HG03280 (cell line): ENCODE data around the gene SYT9.
A peak's percentile ranks its signal among the peaks of the same experiment; 100 is the strongest.

Experiments used
- ATAC-seq: cut with Tn5 transposase; IDR thresholded peaks from one replicate; pipeline ENCODE4 v1.9.1; 2021; ENCODE audit warnings: mild to moderate bottlenecking, moderate library complexity; ENCODE audit not compliant: unreplicated experiment

Gene SYT9

GRCh38 chr11:7457211-7457610 lies 205.5 kb downstream of the SYT9 start:
- no peak for ATAC-seq

DNA sequence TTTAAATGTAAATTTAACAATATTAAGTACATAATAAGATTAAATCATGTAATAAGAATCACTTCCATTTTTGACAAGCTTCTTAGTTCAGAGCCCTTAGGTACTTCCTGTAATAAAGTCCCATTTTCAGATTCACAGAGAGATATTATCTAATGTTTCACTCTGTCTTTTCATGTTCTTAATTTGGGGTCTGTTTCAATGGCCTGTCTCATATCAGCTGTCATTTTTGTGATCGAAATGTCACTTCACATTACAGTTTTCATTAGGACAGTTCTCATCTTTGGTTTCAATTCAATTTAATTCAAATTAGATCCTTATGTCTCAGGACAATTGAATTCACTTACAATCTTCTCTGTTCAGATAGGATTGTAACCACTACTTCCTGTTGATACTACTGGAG lies 211.0 kb downstream of the SYT9 start:
- no peak for ATAC-seq

- ATAC-seq, result peak; percentile 62
These were observed 215.9 kb downstream of the SYT9 start for GRCh38 chr11:7467652-7468051.

DNA sequence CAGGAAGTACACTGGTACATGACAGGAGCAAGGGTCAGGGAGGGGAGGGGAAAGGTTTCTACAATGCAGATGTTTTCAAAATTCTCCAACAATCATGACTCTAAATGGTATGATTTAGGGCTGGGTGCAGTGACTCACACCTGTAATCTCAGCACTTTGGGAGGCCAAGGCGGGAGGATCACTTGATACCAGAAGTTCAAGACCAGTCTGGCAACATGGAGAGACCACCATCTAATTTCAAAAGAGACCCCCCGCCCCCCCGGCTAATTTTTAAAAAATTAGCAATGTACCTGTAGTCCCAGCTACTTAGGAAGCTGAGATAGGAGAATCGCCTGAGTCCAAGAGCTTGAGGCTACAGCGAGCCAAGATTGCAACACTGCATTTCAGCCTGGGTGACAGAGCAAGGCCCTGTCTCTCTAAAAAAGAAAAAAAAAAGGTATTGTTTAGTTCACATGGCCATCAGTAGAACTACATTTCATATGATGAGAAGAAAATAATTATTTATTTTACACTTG lies 217.7 kb downstream of the SYT9 start:
- ATAC-seq, result no peak

GRCh38 chr11:7471071-7471470 lies 219.4 kb downstream of the SYT9 start:
- no peak for ATAC-seq

DNA sequence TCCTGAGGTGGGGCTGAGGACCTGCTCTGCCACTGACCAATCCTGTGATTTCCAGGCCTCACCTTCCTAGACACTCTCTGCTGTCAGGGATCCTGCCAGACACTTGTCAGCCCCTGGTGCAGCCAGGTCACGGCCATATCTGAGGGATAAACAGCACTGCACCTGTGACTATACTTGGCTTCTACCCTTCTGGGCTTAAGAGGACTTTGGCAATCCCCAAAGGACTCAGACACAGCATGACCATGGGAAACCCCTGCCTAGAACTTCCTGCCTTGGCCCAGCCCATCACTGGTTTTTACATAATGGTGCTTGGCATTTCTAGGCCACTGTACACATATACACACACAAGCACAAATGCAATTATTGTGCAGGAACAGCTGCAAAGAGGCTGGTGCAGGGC lies 222.0 kb downstream of the SYT9 start:
- no peak for ATAC-seq

DNA sequence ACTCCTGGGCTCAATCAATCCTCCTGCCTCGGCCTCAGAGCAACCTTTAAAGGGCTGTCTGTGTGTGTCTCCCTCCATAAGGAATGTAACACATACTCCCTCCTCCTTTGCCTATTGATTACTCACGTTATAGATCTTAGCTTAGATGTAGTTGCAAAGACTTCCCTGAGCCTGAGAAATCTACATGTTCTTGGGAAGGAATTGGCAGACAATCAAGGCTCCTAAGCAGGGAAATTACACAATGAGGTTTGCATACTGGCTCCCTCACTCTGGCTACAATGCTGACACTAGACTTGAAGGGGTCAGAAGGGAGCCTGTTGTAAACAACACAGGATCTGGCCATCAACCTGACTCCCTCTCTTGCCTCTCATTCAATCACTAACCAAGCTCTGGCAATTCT lies 228.4 kb downstream of the SYT9 start:
- ATAC-seq, result no peak

DNA sequence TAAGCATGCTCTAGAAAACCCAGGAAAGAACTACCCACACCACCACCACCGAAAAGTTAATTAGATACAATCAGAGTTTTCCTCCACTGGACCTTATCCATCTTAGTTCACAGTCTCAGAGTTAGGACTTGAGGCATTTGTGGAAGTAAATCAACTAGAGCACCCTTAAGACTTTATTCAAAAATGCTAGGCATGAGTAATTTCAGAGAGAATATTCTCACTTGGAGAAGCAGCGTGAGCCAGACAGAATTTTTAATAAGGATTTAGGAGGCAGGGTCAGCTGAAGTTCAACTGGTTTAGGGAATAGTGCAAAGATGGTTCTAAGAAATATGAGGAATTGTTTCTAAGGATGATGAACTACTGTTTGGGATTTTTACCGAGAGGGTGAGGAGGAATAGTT lies 232.4 kb downstream of the SYT9 start:
- ATAC-seq, result no peak

DNA sequence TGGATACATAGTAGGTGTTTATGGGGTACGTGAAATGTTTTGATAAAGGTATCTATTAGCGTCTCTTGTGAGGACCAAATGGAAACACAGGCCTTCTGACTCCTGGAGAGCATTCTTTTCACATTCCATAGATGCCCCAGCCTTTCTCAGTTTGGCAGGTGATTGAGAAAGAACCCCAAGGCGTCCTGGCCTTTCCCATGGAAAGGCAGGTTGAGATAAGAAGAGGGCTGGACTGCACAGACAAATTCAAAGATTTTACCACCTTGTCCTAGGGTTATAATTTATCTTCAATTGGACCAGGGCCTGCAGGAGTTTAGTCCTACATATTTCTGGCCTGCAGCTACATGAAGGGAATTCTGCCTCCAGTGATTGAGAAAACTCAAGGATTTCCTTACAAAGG lies 232.9 kb downstream of the SYT9 start:
- ATAC-seq, result no peak

DNA sequence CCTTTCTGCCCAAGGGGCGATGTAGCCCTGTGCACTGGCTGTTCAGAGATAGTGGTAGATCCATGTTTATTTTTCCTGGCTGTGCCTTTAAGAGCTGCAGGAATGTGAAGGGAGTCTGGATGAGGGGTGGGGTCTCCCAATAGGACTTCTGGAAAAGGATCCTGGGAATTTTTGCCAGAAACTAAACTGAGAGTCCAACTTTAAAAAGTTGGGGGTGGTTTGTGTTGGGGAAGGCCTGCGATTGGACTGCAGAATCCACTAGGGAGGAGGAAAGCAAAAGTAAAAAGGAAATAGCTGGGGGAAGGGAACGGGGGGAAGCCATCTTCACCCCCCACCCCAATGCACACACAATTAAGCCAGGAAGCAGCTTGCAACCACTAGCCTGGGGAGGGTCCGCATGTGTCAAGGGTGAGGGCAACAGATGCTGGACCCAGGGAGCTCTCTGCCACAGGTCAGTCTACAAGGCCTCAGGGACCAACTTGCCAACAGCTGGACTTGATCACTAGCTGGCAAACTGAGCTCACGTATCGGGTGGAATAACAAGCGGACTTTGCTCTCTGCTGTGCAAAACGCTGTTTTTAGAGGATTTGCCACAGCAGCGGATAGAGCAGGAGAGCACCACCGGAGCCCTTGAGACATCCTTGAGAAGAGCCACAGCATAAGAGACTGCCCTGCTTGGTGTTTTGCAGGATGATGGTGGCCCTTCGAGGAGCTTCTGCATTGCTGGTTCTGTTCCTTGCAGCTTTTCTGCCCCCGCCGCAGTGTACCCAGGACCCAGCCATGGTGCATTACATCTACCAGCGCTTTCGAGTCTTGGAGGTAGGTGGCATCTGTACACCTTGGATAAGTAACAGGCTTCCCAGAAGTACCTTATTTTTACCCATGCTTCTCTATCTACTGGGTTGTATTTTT lies 233.7 kb downstream of the SYT9 start, which contains the start of gene OLFML1:
Gene OLFML1, plus strand, starts transcription at position 321 of the 912 bp plus-strand sequence. Its CDS starts 370 bp downstream, at position 691.
- no peak for ATAC-seq

- ATAC-seq, result no peak
These were observed 234.5 kb downstream of the SYT9 start for GRCh38 chr11:7486098-7486780.

GRCh38 chr11:7486781-7487140 lies 235.1 kb downstream of the SYT9 start:
- no peak for ATAC-seq

GRCh38 chr11:7487360-7487759 lies 235.7 kb downstream of the SYT9 start:
- no peak for ATAC-seq

DNA sequence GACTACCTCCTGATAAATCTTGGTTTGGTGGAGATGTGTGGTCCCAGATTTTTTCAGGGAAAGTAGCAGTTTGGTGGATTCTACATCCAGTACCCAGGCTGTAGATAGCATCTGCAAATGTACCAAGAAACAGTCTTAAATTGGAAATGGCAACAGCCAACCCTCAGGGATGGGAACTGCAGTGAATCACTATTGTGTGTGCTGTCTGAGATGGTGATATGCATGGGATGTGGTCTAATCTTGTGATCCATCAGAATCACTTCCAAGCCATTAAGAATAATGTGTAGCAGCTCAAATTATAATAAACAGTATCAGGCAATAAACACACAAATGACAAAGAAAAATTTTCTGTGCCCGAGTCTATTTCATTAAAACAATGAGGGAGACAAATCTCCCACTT lies 237.0 kb downstream of the SYT9 start:
- no peak for ATAC-seq

- ATAC-seq, result no peak
These were observed 237.7 kb downstream of the SYT9 start for GRCh38 chr11:7489376-7489775.

DNA sequence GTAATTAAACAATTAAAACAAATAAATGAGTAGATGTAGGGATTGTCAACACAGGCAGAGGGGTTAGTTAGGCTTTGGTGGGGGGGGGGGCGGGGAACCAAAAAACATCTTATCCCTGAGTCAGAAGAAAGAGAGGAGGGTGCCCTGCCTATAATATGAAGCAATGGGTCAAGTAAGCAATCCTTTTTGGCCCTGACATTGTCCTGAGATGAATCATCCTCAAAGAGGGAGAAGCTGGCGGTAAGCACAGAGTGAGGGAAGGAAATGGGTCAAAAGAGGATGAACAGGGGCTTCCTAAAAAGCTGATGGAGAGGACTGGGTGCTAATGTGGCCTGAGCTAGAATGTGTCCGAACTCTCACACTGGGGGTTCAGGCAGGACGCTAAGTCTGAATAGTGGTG lies 238.3 kb downstream of the SYT9 start:
- no peak for ATAC-seq

DNA sequence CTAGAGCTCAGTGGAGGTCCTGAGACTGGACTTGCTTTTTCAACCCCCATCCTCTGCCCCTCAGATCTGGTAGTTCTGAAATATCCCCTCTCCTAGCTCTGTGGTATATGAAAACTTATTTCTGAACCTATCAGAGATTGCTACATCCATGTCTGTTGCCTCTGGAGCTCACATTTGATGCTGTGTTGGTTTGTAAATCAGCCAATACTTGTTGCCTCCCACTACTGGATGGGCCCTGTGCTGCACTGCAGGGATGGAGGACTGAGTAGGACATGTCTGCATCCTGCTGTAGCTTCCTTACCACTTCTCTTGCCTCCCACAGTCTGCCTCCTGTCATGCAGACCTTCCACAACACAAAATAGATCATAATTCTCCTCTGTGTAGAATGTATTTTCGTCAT lies 238.8 kb downstream of the SYT9 start:
- no peak for ATAC-seq

- ATAC-seq, result no peak
These were observed 240.5 kb downstream of the SYT9 start for GRCh38 chr11:7492253-7492652.

DNA sequence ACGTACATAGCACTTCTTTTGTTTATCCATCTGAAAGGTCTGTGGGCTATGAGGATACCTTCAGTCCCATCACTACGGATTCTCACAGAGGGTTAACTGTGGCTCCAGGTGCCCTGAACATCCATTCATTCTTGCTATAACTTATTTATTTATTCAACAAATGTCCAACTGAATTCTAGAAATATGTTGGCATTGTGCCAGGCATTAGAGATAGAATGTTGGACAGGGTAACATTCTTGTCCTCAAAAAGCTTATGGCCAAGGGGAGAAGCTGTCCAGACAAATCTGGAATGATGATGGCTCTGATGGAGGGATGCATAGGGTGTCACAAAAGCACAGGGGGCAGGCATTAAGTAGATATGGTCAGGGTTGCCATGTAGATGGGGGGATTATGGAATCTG lies 242.0 kb downstream of the SYT9 start:
- ATAC-seq, result no peak

DNA sequence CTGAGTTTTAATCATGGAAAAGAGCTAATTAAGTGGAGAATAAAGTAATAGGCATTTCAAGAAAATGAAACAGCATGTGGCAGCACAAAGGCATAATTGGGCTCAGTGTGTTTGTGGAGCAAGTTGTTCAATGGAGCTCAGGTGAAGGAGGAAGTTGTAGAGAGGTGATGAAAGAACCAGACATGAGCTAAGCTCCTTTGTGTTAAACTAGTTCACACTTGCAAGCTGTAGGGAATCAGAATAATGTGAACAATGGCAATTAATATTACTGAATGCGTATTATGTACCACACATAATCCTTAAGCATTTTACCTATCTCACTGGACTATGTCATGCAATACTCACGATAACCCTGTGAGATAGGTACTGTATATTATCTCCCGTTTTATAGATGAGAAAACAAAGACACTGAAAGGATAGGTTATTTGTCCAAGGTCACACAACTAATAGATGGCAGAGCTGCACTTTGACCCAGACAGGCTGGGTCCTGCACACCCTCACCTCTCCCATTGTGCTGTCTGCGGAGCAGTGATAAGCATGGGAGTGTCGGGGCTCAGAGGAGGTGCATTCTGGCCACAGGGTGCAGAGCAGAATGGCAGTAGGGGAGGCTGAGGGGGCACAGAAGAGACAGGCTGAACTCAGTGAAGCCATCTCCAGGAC lies 242.5 kb downstream of the SYT9 start:
- no peak for ATAC-seq

GRCh38 chr11:7495882-7496551 lies 244.3 kb downstream of the SYT9 start:
- peak; percentile 88 for ATAC-seq
